Ovary (tissue), 9 donors: ENCODE data around the gene KBTBD8. TPM values are rescaled to one million over a fixed set of nuclear protein-coding genes. Genes with fewer than 3 reads are reported as not detected.

Experiments used
- DNase-seq, 5 donors: peaks; one replicate each; pipeline ENCODE4 v3.0.0-alpha.2; 2019 to 2020
- H3K27ac ChIP-seq, 2 donors: fragments of 200-600 bp; one replicate each; pipeline versions ENCODE4 v1.5.1 to v1.8.0; 2019 to 2022
- H3K27me3 ChIP-seq: fragments of 200-600 bp; one replicate; pipeline ENCODE4 v1.8.0; 2022
- H3K36me3 ChIP-seq: fragments of 200-600 bp; sonication (generic); one replicate; pipeline ENCODE4 v1.5.1; 2019
- H3K4me1 ChIP-seq: one replicate; pipeline ENCODE4 v1.8.1; 2013; ENCODE audit warnings: mild to moderate bottlenecking, moderate library complexity; ENCODE audit not compliant: insufficient read depth
- H3K4me3 ChIP-seq: fragments of 200-600 bp; sonication (generic); one replicate; pipeline ENCODE4 v1.5.1; 2017
- H3K9me3 ChIP-seq, 2 donors: fragments of 200-600 bp in 1 of 2; sonication (generic) in 1 of 2; one replicate each; pipeline versions ENCODE4 v1.5.1 to v1.8.1; 2013 to 2019; ENCODE audit warnings: mild to moderate bottlenecking in 1 of 2, moderate library complexity in 1 of 2
- EP300 ChIP-seq: sonication (generic); formaldehyde crosslinking; IDR thresholded peaks from one replicate; pipeline ENCODE4 v1.6.1; 2017; ENCODE audit warnings: antibody characterized with exemption
- POLR2A ChIP-seq: fragments of 450-650 bp; IDR thresholded peaks from one replicate; pipeline ENCODE4 v1.6.1; 2017; ENCODE audit warnings: antibody characterized with exemption, mild to moderate bottlenecking, moderate library complexity
- WGBS, 3 donors: extraction: QIAGEN DNeasy Blood & Tissue Kit in 1 of 3; methylation state at CpG; one replicate each; pipeline versions ENCODE4 v1.1.5 to v1.1.7; 2013 to 2017; 5-methylcytosine and 5-hydroxymethylcytosine counted together
- intact Hi-C, 4 donors: fragments of 100-400 bp; cut with DNase I; formaldehyde crosslinking; loops; one replicate each; pipeline versions ENCODE4 v1.11.0 to v1.15.1; 2022 to 2023
- polyA plus RNA-seq, 2 donors: library from polyadenylated mRNA; stranded (reverse); fragments of 200-250 nt in 1 of 2; fragments of 350-450 nt in 1 of 2; fragmentation: Illumina TruSeq in 1 of 2; extraction: RNeasy Lipid Tissue Mini Kit (QIAGEN cat#74804) in 1 of 2; gene quantifications; one replicate each; pipeline ENCODE4 v1.2.3, GENCODE V29; 2013 to 2014
- total RNA-seq, 7 donors: library from RNA; depleted of rRNA in 2 of 7; stranded (reverse); fragments of >200 nt in 2 of 7; fragmentation: NEBNext Ultra II Directional in 3 of 7; extraction: Animal tissue kit (Norgen Biotek cat#: 25700) in 3 of 7; gene quantifications; one replicate each; pipeline versions ENCODE4 v1.1.0 to v1.2.4, GENCODE V29; 2016 to 2023
- TF ChIP-seq, protein P1 (sequence below), 3 donors: fragments of 450-650 bp in 2 of 3; fragments of 200-600 bp in 1 of 3; IDR thresholded peaks; one replicate each; pipeline versions ENCODE4 v1.5.1 to v1.8.0; 2016 to 2022; ENCODE audit warnings: antibody characterized with exemption in 3 of 3, mild to moderate bottlenecking in 1 of 3
- donor health status: DM: no; HTN: no; CAD: no; lungs with moderate emphysema.
- donor health status: DM: no; HTN: no; CAD: no.
- donor health status: Bipolar disorder and iron deficiency.
- donor health status: DM: yes; HTN: yes; CAD: no.
- donor health status: DM: no; HTN: no; CAD: no.
- donor health status: DM: yes; HTN: yes; CAD: no.

KBTBD8 gene
- total and polyA plus RNA-seq, 9 donors = 0.07 to 0.97 (median 0.55) TPM

GRCh38 chr3:66953934-66954445 lies 44.1 kb upstream of the KBTBD8 start:
- no peak overlapping the region for H3K27ac ChIP-seq
- H3K9me3 ChIP-seq = no peaks in the 10 kb centered on the region
- DNase-seq = no peak
- no peaks in the 10 kb centered on the region for H3K4me1 ChIP-seq
- TF ChIP-seq POLR2A (no peak), EP300 (no peak)
- TF ChIP-seq, protein P1, sequence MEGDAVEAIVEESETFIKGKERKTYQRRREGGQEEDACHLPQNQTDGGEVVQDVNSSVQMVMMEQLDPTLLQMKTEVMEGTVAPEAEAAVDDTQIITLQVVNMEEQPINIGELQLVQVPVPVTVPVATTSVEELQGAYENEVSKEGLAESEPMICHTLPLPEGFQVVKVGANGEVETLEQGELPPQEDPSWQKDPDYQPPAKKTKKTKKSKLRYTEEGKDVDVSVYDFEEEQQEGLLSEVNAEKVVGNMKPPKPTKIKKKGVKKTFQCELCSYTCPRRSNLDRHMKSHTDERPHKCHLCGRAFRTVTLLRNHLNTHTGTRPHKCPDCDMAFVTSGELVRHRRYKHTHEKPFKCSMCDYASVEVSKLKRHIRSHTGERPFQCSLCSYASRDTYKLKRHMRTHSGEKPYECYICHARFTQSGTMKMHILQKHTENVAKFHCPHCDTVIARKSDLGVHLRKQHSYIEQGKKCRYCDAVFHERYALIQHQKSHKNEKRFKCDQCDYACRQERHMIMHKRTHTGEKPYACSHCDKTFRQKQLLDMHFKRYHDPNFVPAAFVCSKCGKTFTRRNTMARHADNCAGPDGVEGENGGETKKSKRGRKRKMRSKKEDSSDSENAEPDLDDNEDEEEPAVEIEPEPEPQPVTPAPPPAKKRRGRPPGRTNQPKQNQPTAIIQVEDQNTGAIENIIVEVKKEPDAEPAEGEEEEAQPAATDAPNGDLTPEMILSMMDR (IDR thresholded peaks at IDR 0.05) = no peak
- intact Hi-C loops = no loop called here
- no peaks in the 10 kb centered on the region for H3K27me3 ChIP-seq
- H3K36me3 ChIP-seq = no peaks in the 10 kb centered on the region
- WGBS, 3 donors = 79 to 86% (median 80%) methylated on average over 4 of the region's 4 CpGs
- no peak overlapping the region for H3K4me3 ChIP-seq

GRCh38 chr3:66956742-66957141 lies 41.4 kb upstream of the KBTBD8 start:
- TF ChIP-seq EP300 (no peak), POLR2A (no peak)
- TF ChIP-seq, protein P1 (IDR thresholded peaks at IDR 0.05) = no peak

DNA sequence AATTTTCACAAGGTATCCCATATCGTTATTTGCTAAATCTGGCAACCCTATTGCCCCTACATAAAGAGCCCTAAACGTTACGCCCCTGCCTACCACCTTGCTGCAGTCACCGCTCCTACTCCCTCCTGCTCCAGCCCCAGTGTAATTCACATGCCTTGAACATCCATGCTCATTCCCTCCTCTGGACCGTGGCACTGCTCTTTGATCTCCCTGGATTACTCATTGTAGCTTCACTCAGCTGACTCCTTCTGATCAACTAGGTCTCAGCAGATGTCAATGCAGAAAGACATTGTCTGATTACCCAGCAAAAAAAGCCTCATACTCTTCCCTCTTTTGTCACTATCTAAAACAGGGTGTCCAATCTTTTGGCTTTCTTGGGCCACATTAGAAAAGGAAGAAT lies 40.7 kb upstream of the KBTBD8 start:
- DNase-seq = no peak
- intact Hi-C loops = no loop called here
- Histone ChIP-seq H3K4me1 (no peaks in the 10 kb centered on the region), H3K9me3 (no peaks in the 10 kb centered on the region), H3K4me3 (no peak overlapping the region), H3K27me3 (no peaks in the 10 kb centered on the region), H3K27ac (no peak overlapping the region), H3K36me3 (no peaks in the 10 kb centered on the region)
- TF ChIP-seq, protein P1 (IDR thresholded peaks at IDR 0.05) = no peak
- TF ChIP-seq EP300 (no peak), POLR2A (no peak)
- WGBS, 3 donors = 66 to 72% (median 71%) methylated on average over 5 of the region's 5 CpGs

More at GRCh38 chr3:66956742-66957141, 41.4 kb upstream of the KBTBD8 start:
- Histone ChIP-seq H3K27ac (no peak overlapping the region), H3K36me3 (no peaks in the 10 kb centered on the region), H3K9me3 (no peaks in the 10 kb centered on the region), H3K4me1 (no peaks in the 10 kb centered on the region), H3K27me3 (no peaks in the 10 kb centered on the region), H3K4me3 (no peak overlapping the region)
- intact Hi-C loops = no loop called here
- no peak for DNase-seq
- 73 to 91% (median 88%) methylated on average over 4 of the region's 4 CpGs for WGBS, 3 donors

- H3K4me1 ChIP-seq = no peaks in the 10 kb centered on the region
- intact Hi-C loops = no loop called here
- 79 to 95% (median 83%) methylated on average over 1 of the region's 1 CpG for whole genome bisulfite sequencing, 3 donors
- H3K27ac ChIP-seq = no peak overlapping the region
- DNase-seq = no peak
- no peaks in the 10 kb centered on the region for H3K9me3 ChIP-seq
- H3K27me3 ChIP-seq = no peaks in the 10 kb centered on the region
- H3K36me3 ChIP-seq = no peaks in the 10 kb centered on the region
- TF ChIP-seq, protein P1 (IDR thresholded peaks at IDR 0.05) = no peak
- TF ChIP-seq EP300 = no peak
- TF ChIP-seq POLR2A = no peak
- no peak overlapping the region for H3K4me3 ChIP-seq
Observed at GRCh38 chr3:66958067-66958466, 40.0 kb upstream of the KBTBD8 start.
